ENCODE measurements around the gene METTL8. TPM values are rescaled to one million over a fixed set of nuclear protein-coding genes. Genes with fewer than 3 reads are reported as not detected.
A peak's percentile ranks its signal among the peaks of the same experiment; 100 is the strongest.

Gene METTL8
- total RNA-seq, 4 donors from 2014 or later, result 11.4 to 107 (median 15.2) TPM

DNA sequence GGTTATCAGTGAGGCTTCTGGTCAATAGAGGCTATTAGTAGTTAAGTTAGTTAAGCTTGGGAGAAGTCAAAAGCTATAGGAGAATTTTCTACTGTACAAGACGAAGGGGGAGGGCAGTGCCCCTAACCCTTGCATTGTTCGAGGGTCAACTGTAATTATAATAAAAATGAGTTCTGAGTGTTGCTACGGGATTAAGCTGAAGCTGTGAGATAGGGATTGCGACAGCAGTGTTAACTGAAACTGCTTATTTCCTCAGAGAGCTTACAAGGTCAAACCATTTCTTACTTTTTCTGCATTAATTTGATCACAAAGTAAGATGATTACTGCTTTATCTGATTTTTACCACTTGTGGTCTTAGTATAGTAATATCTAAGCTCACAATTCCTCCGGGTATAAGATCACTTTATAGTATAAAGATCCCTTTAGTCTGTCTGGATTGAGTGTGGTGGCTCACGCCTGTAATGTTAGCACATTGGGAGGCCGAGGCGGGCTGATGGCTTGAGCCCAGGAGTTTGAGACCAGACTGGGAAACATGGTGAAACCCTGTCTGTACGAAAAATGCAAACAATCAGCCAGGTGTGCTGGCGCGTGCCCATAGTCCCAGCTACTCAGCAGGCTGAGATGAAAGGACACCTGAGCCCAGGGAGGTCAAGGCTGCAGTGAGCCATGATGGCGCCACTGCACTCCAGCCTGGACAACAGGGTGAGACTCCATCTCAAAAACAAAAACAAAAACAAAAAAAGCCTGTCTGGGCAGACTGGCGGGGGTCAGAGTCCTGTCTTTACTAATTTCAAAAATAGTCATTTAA lies 153.6 kb downstream of the METTL8 start:
- no peak overlapping the region for H3K27ac ChIP-seq
- TF ChIP-seq CTCF (IDR thresholded peaks at IDR 0.05), result no peak
- TF ChIP-seq POLR2A (IDR thresholded peaks at IDR 0.05), result no peak

DNA sequence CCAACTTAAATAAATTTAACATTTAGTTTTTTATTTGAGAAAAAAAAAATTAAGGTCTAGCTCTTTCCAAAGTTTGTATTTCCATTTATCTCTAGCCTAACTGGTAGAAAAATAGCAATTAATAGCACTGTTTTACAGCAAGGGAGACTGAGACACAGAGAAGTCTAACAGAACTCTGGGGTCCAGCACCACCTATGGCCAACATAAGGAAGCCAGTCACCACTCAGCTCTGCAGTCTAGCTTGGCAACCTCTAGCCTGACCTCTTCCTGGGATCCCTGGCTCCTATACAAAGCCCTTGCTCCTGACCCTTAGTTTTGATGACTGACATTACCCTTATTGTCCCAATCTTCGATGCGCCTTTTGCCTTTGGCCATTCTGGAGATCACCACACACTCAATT lies 159.0 kb downstream of the METTL8 start:
- H3K4me1 ChIP-seq, result no peaks in the 10 kb centered on the region
- no peaks in the 10 kb centered on the region for H3K27me3 ChIP-seq
- no peak overlapping the region for H3K4me3 ChIP-seq
- H3K27ac ChIP-seq, result no peak overlapping the region
- no peak for DNase-seq
- H3K9me3 ChIP-seq, result no peaks in the 10 kb centered on the region
- H3K36me3 ChIP-seq, result no peaks in the 10 kb centered on the region
- TF ChIP-seq POLR2A (IDR thresholded peaks at IDR 0.05), result no peak
- TF ChIP-seq CTCF (IDR thresholded peaks at IDR 0.05), result no peak

More for the DNA sequence above, 153.6 kb downstream of the METTL8 start:
- Histone ChIP-seq H3K9me3 (no peaks in the 10 kb centered on the region), H3K27me3 (no peaks in the 10 kb centered on the region), H3K4me3 (no peak overlapping the region), H3K36me3 (no peaks in the 10 kb centered on the region), H3K4me1 (no peaks in the 10 kb centered on the region)
- DNase-seq, result no peak

DNA sequence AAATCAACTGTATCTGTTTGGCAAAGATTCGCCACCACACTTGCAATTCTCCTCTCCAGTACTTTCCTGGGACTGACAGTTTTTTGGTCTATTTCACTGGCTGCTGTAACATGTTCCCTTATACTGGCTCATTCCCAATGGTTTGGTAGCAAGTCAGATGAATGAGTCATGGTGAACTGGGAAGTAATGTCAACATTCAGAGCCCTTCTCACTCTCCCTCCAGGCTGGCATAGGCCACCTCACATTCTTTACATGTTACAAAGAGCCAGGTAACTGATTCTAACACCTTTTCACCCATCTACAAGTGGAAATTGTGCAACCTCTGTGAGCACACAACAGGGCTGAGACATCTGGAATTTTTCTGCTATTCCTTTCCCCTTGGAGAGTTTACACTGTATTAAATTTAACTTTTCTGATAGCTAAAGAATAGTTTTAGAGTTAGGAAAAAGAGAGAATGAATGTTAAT lies 161.8 kb downstream of the METTL8 start:
- Histone ChIP-seq H3K36me3 (no peaks in the 10 kb centered on the region), H3K4me1 (no peaks in the 10 kb centered on the region), H3K27me3 (no peaks in the 10 kb centered on the region), H3K9me3 (no peaks in the 10 kb centered on the region), H3K4me3 (no peak overlapping the region), H3K27ac (peak overlapping the region in 1 of 4 donors; percentile 17)
- TF ChIP-seq POLR2A (IDR thresholded peaks at IDR 0.05) (no peak), CTCF (IDR thresholded peaks at IDR 0.05) (no peak)
- DNase-seq, result no peak

- Histone ChIP-seq H3K4me3 (no peak overlapping the region), H3K36me3 (no peaks in the 10 kb centered on the region), H3K27ac (peak overlapping the region in 1 of 4 donors; percentile 17), H3K4me1 (no peaks in the 10 kb centered on the region), H3K27me3 (no peaks in the 10 kb centered on the region), H3K9me3 (no peaks in the 10 kb centered on the region)
- DNase-seq, result no peak
- no peak for TF ChIP-seq CTCF (IDR thresholded peaks at IDR 0.05)
- TF ChIP-seq POLR2A (IDR thresholded peaks at IDR 0.05), result no peak
Observed at GRCh38 chr2:171271386-171271785, 162.4 kb downstream of the METTL8 start.

DNA sequence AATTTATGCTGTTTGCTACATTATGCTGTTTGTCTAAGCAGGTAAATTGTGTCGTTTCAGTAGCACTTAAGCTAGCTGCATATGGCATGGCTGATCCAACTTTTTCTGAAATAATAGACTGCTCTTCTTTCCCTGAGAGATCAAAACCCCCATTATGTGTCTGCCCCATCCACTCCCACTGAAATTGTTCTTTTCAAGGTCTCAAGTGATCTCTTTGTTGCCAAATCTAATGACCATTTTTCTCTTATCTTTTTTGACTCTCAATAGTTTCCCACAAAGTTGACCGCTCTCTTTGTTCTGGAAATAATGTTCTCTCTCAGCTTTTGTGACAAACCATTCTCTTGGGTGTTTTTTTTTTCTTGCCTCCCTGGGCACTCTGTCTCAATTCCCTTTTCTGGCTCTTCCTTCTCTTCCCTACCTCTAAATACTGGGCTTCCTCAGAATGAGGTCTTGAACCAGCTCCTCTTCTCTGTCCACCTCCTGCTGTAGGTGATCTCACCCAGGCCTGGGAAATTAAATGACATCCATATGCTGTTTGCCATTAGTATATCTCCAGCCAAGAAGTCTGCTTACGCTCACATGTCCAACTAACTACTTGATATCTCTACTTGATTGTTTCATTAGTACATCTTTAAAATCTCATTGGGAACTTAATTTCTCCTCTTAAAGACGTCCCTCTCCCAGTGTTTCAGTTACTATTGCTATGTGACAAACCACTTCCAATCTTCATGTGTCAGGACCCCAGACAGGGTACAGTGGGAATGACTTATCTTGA lies 165.7 kb downstream of the METTL8 start:
- Histone ChIP-seq H3K27ac (no peak overlapping the region), H3K27me3 (no peaks in the 10 kb centered on the region), H3K4me3 (no peak overlapping the region), H3K36me3 (no peaks in the 10 kb centered on the region), H3K9me3 (no peaks in the 10 kb centered on the region), H3K4me1 (no peaks in the 10 kb centered on the region)
- TF ChIP-seq CTCF (IDR thresholded peaks at IDR 0.05), result no peak
- TF ChIP-seq POLR2A (IDR thresholded peaks at IDR 0.05), result no peak
- no peak for DNase-seq

Other genes starting within 250 kb of the METTL8 start
- 10 to 100 TPM; 17.3 to 29.7 (median 24.9) TPM for gene DCAF17, start 236 bp upstream of the METTL8 start, total RNA-seq
- 100 to 1,000 TPM in 3 of 4 donors, 10 to 100 TPM in 1; 72.6 to 951 (median 674) TPM for gene CYBRD1, start 88.5 kb upstream of the METTL8 start, total RNA-seq